PC-9 (cell line): ENCODE data around the gene COQ8A. TPM values are rescaled to one million over a fixed set of nuclear protein-coding genes. Genes with fewer than 3 reads are reported as not detected.

Experiments
- BruUV-seq: library from RNA; stranded (reverse); fragments of 400-500 nt; replicated peaks from 2 replicates; lab custom pipeline; 2021; lab: Mats Ljungman, UMichigan
- CTCF ChIA-PET: fragments of 300-600 bp; sonication (Branson Sonifier 250); formaldehyde crosslinking; loops from one replicate; lab custom pipeline; 2022; ENCODE audit warnings: antibody characterized with exemption; lab: Charles Lee
- POLR2A ChIA-PET: fragments of 300-600 bp; sonication (Branson Sonifier 250); formaldehyde crosslinking; loops from one replicate; lab custom pipeline; 2022; ENCODE audit warnings: antibody characterized with exemption; ENCODE audit not compliant: unreplicated experiment; lab: Charles Lee
- DNase-seq, 2 experiments: peaks; one replicate each; pipeline versions ENCODE4 v3.0.0 to v3.0.0-alpha.2; 2015 to 2022; ENCODE audit warnings: mixed read lengths in 1 of 2
- H2AFZ ChIP-seq: fragments of 200-600 bp; sonication (generic); 2 replicates; pipeline ENCODE4 v1.8.1; 2017; ENCODE audit warnings: antibody characterized with exemption
- H3F3A ChIP-seq: fragments of 200-600 bp; sonication (generic); 2 replicates; pipeline ENCODE4 v1.8.1; 2017; ENCODE audit warnings: antibody characterized with exemption, mild to moderate bottlenecking, low read depth; ENCODE audit not compliant: insufficient read depth
- H3K27ac ChIP-seq: fragments of 200-600 bp; sonication (generic); 2 replicates; pipeline ENCODE4 v1.6.1; 2016; ENCODE audit warnings: mixed run types
- H3K27me3 ChIP-seq: fragments of 200-600 bp; sonication (generic); 2 replicates; pipeline ENCODE4 v1.6.1; 2016; ENCODE audit warnings: low read depth, mixed run types; ENCODE audit not compliant: insufficient read depth
- H3K36me3 ChIP-seq: fragments of 200-600 bp; sonication (generic); 2 replicates; pipeline ENCODE4 v1.6.1; 2016; ENCODE audit warnings: low read depth, mixed run types
- H3K4me1 ChIP-seq: fragments of 200-600 bp; sonication (generic); replicated peaks from 2 replicates; pipeline ENCODE4 v1.6.1; 2016; ENCODE audit warnings: mixed run types; ENCODE audit not compliant: insufficient read depth
- H3K4me2 ChIP-seq: fragments of 200-600 bp; sonication (generic); 2 replicates; pipeline ENCODE4 v1.6.1; 2017; ENCODE audit warnings: mixed run types
- H3K4me3 ChIP-seq: fragments of 200-600 bp; sonication (generic); 2 replicates; pipeline ENCODE4 v1.6.1; 2016; ENCODE audit warnings: mixed run types
- H3K79me2 ChIP-seq: fragments of 200-600 bp; sonication (generic); 2 replicates; pipeline ENCODE4 v1.6.1; 2017; ENCODE audit warnings: low read depth, mixed run types
- H3K9me2 ChIP-seq: fragments of 200-600 bp; sonication (generic); 2 replicates; pipeline ENCODE4 v1.8.1; 2017; ENCODE audit warnings: mild to moderate bottlenecking; ENCODE audit not compliant: insufficient read depth
- H3K9me3 ChIP-seq: fragments of 200-600 bp; sonication (generic); 2 replicates; pipeline ENCODE4 v1.8.1; 2016; ENCODE audit warnings: low read depth; ENCODE audit not compliant: insufficient read depth
- H4K20me1 ChIP-seq: fragments of 200-600 bp; sonication (generic); 2 replicates; pipeline ENCODE4 v1.8.1; 2017; ENCODE audit not compliant: insufficient read depth
- EZH2 ChIP-seq: fragments of 200-600 bp; sonication (generic); IDR thresholded peaks from 2 replicates; pipeline ENCODE4 v1.8.0; 2017; ENCODE audit warnings: antibody characterized with exemption, low read depth
- intact Hi-C: fragments of 100-400 bp; cut with micrococcal nuclease; formaldehyde crosslinking; loops from one replicate; pipeline ENCODE4 v1.10.0; 2022; ENCODE audit not compliant: unreplicated experiment
- total RNA-seq: library from RNA; stranded (reverse); gene quantifications from 2 replicates; pipeline ENCODE4 v1.2.3, GENCODE V29; 2021
- TF ChIP-seq, protein P1 (sequence below): fragments of 200-600 bp; sonication (generic); conservative IDR thresholded peaks from 2 replicates; pipeline ENCODE4 v1.6.1; 2017; ENCODE audit warnings: mixed run types, antibody characterized with exemption, mild to moderate bottlenecking, moderate library complexity

COQ8A gene
- total RNA-seq, 1 experiment from 2014 or later, result 32.9 TPM

DNA sequence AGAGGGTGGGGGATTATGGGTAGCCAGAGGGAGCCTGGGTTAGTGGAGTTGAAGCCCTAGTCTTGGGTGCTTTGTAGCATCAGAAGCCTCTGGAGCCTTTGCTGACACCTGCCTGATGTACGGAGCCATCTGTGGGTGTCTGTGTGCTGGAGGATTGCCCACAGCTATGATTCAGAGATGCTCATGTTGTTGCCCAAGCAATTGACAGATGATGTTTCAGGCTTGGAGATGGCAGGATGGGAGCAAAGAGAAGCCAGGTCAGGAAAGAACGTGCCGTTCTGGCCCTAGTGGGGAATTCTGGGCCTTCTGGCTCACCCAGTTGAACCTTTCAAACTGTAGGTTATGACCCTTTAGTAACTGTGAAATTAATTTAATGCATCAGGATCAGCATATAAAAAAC, 27.6 kb downstream of the COQ8A start:
- no peak for DNase-seq
- POLR2A ChIA-PET, result no interaction called here
- no peaks in the 10 kb centered on the region for H3K27me3 ChIP-seq
- H3F3A ChIP-seq, result no peaks in the 10 kb centered on the region
- peaks cover 15% of the 10 kb centered on the region; the same call in 1 of the 2 replicates for H3K36me3 ChIP-seq
- no peak overlapping the region for H3K27ac ChIP-seq
- H3K4me2 ChIP-seq, result no peak overlapping the region
- H3K4me1 ChIP-seq, result no peaks in the 10 kb centered on the region
- peaks cover 3% of the 10 kb centered on the region for H4K20me1 ChIP-seq
- intact Hi-C loops, result no loop called here
- H3K79me2 ChIP-seq, result no peaks in the 10 kb centered on the region
- 0 out of 2 replicates have a peak, but pooled peaks cover 7% of the 10 kb centered on the region for H3K9me3 ChIP-seq
- no peak for TF ChIP-seq EZH2
- TF ChIP-seq, protein P1, sequence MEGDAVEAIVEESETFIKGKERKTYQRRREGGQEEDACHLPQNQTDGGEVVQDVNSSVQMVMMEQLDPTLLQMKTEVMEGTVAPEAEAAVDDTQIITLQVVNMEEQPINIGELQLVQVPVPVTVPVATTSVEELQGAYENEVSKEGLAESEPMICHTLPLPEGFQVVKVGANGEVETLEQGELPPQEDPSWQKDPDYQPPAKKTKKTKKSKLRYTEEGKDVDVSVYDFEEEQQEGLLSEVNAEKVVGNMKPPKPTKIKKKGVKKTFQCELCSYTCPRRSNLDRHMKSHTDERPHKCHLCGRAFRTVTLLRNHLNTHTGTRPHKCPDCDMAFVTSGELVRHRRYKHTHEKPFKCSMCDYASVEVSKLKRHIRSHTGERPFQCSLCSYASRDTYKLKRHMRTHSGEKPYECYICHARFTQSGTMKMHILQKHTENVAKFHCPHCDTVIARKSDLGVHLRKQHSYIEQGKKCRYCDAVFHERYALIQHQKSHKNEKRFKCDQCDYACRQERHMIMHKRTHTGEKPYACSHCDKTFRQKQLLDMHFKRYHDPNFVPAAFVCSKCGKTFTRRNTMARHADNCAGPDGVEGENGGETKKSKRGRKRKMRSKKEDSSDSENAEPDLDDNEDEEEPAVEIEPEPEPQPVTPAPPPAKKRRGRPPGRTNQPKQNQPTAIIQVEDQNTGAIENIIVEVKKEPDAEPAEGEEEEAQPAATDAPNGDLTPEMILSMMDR, result no peak
- H3K4me3 ChIP-seq, result no peak overlapping the region
- CTCF ChIA-PET, result no interaction called here
- no peaks in the 10 kb centered on the region for H3K9me2 ChIP-seq
- no peak overlapping the region for H2AFZ ChIP-seq
- no TSS peak for BruUV-seq

DNA sequence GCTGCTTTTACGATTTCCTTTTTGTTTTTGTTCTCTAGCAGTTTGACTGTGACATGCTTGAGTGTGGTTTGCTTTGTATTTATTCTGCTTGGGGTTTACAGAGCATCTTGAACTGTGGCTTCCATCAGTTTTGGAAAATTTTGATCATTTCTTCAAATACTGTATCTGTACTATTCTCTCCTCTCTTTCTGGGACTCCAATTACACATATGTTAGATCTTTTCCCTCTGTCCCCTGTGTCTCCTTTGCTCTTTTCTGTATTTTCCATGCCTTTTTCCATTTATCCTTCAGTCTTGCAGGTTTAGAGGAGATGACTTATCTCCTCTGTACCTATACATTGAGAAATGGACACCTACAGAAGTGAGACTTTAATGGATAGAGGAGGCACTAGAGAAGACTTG, 31.7 kb downstream of the COQ8A start:
- intact Hi-C loops, result no loop called here
- H4K20me1 ChIP-seq, result no peaks in the 10 kb centered on the region; the same call in 1 of the 2 replicates
- H2AFZ ChIP-seq, result no peak overlapping the region
- no peaks in the 10 kb centered on the region for H3F3A ChIP-seq
- ChIA-PET CTCF (no interaction called here), POLR2A (no interaction called here)
- H3K4me3 ChIP-seq, result no peak overlapping the region
- H3K27ac ChIP-seq, result no peak overlapping the region
- BruUV-seq, result no TSS peak
- no peak for DNase-seq
- H3K9me2 ChIP-seq, result no peaks in the 10 kb centered on the region
- TF ChIP-seq EZH2, result no peak
- TF ChIP-seq, protein P1, result no peak
- H3K9me3 ChIP-seq, result 0 out of 2 replicates have a peak, but pooled peaks cover 7% of the 10 kb centered on the region
- H3K79me2 ChIP-seq, result no peaks in the 10 kb centered on the region
- no peaks in the 10 kb centered on the region for H3K27me3 ChIP-seq
- H3K4me2 ChIP-seq, result no peak overlapping the region
- H3K36me3 ChIP-seq, result peaks cover 15% of the 10 kb centered on the region
- no peaks in the 10 kb centered on the region for H3K4me1 ChIP-seq

DNA sequence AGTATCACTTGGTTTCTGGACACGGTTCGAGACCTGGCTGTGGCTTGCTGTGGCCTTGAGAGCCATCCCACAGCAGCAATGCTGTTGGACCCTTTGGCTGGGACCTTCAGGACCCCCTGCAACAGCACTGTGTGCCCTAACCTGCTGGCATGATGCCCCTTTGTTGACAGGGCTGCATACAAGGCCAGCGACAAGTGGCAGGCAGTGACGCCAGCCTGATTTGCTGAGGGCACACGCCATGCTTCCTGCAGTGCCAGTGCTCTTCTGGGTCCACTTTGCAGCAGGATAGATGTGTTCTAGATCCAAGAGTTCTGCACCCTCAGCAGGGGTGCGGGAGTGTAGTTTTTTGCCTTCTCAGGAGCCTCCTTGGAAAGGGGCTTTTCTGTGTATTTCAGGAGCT, 32.8 kb downstream of the COQ8A start:
- Histone ChIP-seq H3K4me2 (no peak overlapping the region), H3F3A (no peaks in the 10 kb centered on the region), H3K4me1 (no peaks in the 10 kb centered on the region), H3K27ac (no peak overlapping the region), H3K4me3 (no peak overlapping the region), H3K79me2 (no peaks in the 10 kb centered on the region), H3K9me2 (no peaks in the 10 kb centered on the region), H3K9me3 (0 out of 2 replicates have a peak, but pooled peaks cover 7% of the 10 kb centered on the region), H2AFZ (no peak overlapping the region), H4K20me1 (no peaks in the 10 kb centered on the region), H3K27me3 (no peaks in the 10 kb centered on the region), H3K36me3 (peaks cover 15% of the 10 kb centered on the region)
- BruUV-seq, result no TSS peak
- POLR2A ChIA-PET, result no interaction called here
- no peak for DNase-seq
- TF ChIP-seq, protein P1, result no peak
- no peak for TF ChIP-seq EZH2
- intact Hi-C loops, result no loop called here
- CTCF ChIA-PET, result no interaction called here
